ENCODE measurements around the gene SERPINA1. TPM values are rescaled to one million over a fixed set of nuclear protein-coding genes. Genes with fewer than 3 reads are reported as not detected.

Gene SERPINA1
- total and polyA plus RNA-seq, 4 donors, result 120 to 1,798 (median 1,122) TPM

DNA sequence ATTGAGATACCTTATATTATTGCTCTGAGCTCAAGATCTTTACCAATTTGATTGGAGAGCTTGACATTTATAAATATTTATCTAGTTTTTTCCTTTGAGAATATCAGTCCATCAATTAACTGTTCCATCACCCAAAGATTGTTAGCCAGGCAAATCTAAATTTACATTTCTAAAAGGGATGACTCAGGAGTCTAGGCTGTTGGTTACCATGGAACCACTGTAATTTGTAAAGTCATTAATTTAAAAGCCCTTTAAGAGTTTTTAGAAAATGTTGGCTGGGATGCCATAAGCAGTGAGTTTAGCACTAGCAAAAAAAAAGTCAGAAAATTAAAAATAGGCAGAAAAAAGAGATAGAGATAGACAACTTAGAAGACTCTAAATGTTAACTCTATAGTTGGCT lies 19.5 kb upstream of the SERPINA1 start:
- no peaks in the 10 kb centered on the region for H3K36me3 ChIP-seq (ENCODE audit: control insufficient read depth in 4 of 4, insufficient read depth in 4 of 4, low read length in 4 of 4)
- TF ChIP-seq, protein P1, sequence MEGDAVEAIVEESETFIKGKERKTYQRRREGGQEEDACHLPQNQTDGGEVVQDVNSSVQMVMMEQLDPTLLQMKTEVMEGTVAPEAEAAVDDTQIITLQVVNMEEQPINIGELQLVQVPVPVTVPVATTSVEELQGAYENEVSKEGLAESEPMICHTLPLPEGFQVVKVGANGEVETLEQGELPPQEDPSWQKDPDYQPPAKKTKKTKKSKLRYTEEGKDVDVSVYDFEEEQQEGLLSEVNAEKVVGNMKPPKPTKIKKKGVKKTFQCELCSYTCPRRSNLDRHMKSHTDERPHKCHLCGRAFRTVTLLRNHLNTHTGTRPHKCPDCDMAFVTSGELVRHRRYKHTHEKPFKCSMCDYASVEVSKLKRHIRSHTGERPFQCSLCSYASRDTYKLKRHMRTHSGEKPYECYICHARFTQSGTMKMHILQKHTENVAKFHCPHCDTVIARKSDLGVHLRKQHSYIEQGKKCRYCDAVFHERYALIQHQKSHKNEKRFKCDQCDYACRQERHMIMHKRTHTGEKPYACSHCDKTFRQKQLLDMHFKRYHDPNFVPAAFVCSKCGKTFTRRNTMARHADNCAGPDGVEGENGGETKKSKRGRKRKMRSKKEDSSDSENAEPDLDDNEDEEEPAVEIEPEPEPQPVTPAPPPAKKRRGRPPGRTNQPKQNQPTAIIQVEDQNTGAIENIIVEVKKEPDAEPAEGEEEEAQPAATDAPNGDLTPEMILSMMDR (IDR thresholded peaks at IDR 0.05; ENCODE audit: control extremely low read depth, extremely low read depth), result no peak
- peaks cover 0 to 1% (median 0%) of the 10 kb centered on the region in 5 donors for H3K4me1 ChIP-seq (ENCODE audit: control insufficient read depth in 5 of 5, insufficient read depth in 5 of 5, low read length in 5 of 5)
- H3K27ac ChIP-seq (ENCODE audit: low read depth in 1 of 2, low read length in 1 of 2), result no peak overlapping the region
- peaks cover 0 to 9% (median 0%) of the 10 kb centered on the region in 4 donors for H3K9me3 ChIP-seq (ENCODE audit: control insufficient read depth in 4 of 4, insufficient read depth in 3 of 4, low read length in 3 of 4)
- no peaks in the 10 kb centered on the region for H3K27me3 ChIP-seq (ENCODE audit: control insufficient read depth in 3 of 3, insufficient read depth in 3 of 3, low read length in 2 of 3)
- no peak overlapping the region for H3K9ac ChIP-seq (ENCODE audit: insufficient read depth in 1 of 2, low read length in 2 of 2)
- no peak for DNase-seq
- ATAC-seq (ENCODE audit: insufficient read depth, low FRiP score), result no peak
- no peak overlapping the region for H3K4me3 ChIP-seq

DNA sequence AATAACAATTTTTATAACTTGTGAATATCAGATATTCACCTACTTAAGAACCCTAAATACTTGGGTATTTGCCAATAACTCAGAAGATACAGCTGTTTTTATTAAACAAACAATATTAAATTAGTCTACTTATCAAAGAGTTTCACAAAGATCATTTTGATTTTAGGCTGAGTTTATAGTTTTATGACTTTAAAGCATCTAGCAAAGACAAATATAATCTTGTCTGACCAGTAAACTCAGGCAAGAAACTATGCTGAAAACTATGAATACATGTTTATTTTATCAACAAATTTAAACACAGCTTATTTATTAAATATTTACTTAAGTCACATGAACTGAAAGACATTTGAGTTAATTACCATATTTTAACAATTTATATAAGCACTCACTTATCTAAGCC lies 18.5 kb upstream of the SERPINA1 start:
- H3K4me1 ChIP-seq (ENCODE audit: control insufficient read depth in 5 of 5, insufficient read depth in 5 of 5, low read length in 5 of 5), result peaks cover 0 to 1% (median 0%) of the 10 kb centered on the region in 5 donors
- no peaks in the 10 kb centered on the region for H3K27me3 ChIP-seq (ENCODE audit: control insufficient read depth in 3 of 3, insufficient read depth in 3 of 3, low read length in 2 of 3)
- no peak for ATAC-seq (ENCODE audit: insufficient read depth, low FRiP score)
- no peak overlapping the region for H3K4me3 ChIP-seq
- no peak for DNase-seq
- H3K36me3 ChIP-seq (ENCODE audit: control insufficient read depth in 4 of 4, insufficient read depth in 4 of 4, low read length in 4 of 4), result no peaks in the 10 kb centered on the region
- H3K27ac ChIP-seq (ENCODE audit: low read depth in 1 of 2, low read length in 1 of 2), result no peak overlapping the region
- peaks cover 0 to 9% (median 0%) of the 10 kb centered on the region in 4 donors for H3K9me3 ChIP-seq (ENCODE audit: control insufficient read depth in 4 of 4, insufficient read depth in 3 of 4, low read length in 3 of 4)
- no peak overlapping the region for H3K9ac ChIP-seq (ENCODE audit: insufficient read depth in 1 of 2, low read length in 2 of 2)
- TF ChIP-seq, protein P1 (IDR thresholded peaks at IDR 0.05; ENCODE audit: control extremely low read depth, extremely low read depth), result no peak

GRCh38 chr14:94405486-94405885 lies 17.1 kb upstream of the SERPINA1 start:
- H3K9ac ChIP-seq (ENCODE audit: insufficient read depth in 1 of 2, low read length in 2 of 2), result no peak overlapping the region
- DNase-seq (no peak), ATAC-seq (ENCODE audit: insufficient read depth, low FRiP score) (no peak)
- peaks cover 0 to 4% (median 0%) of the 10 kb centered on the region in 4 donors for H3K9me3 ChIP-seq (ENCODE audit: control insufficient read depth in 4 of 4, insufficient read depth in 3 of 4, low read length in 3 of 4)
- H3K27me3 ChIP-seq (ENCODE audit: control insufficient read depth in 3 of 3, insufficient read depth in 3 of 3, low read length in 2 of 3), result no peaks in the 10 kb centered on the region
- WGBS, 2 donors, result 80 to 94% methylated on average over 2 of the region's 2 CpGs
- TF ChIP-seq, protein P1 (IDR thresholded peaks at IDR 0.05; ENCODE audit: control extremely low read depth, extremely low read depth), result no peak
- no peaks in the 10 kb centered on the region for H3K36me3 ChIP-seq (ENCODE audit: control insufficient read depth in 4 of 4, insufficient read depth in 4 of 4, low read length in 4 of 4)
- H3K4me3 ChIP-seq, result no peak overlapping the region
- peaks cover 0 to 1% (median 0%) of the 10 kb centered on the region in 5 donors for H3K4me1 ChIP-seq (ENCODE audit: control insufficient read depth in 5 of 5, insufficient read depth in 5 of 5, low read length in 5 of 5)
- no peak overlapping the region for H3K27ac ChIP-seq (ENCODE audit: low read depth in 1 of 2, low read length in 1 of 2)

GRCh38 chr14:94404561-94404960 lies 16.2 kb upstream of the SERPINA1 start:
- ATAC-seq (ENCODE audit: insufficient read depth, low FRiP score), result no peak
- TF ChIP-seq, protein P1 (IDR thresholded peaks at IDR 0.05; ENCODE audit: control extremely low read depth, extremely low read depth), result no peak
- WGBS, 2 donors, result 83 to 91% methylated on average over 2 of the region's 2 CpGs

More at GRCh38 chr14:94404561-94404960, 16.2 kb upstream of the SERPINA1 start:
- Histone ChIP-seq H3K9ac (ENCODE audit: insufficient read depth in 1 of 2, low read length in 2 of 2) (no peak overlapping the region), H3K36me3 (ENCODE audit: control insufficient read depth in 4 of 4, insufficient read depth in 4 of 4, low read length in 4 of 4) (no peaks in the 10 kb centered on the region), H3K27ac (ENCODE audit: low read depth in 1 of 2, low read length in 1 of 2) (no peak overlapping the region), H3K9me3 (ENCODE audit: control insufficient read depth in 4 of 4, insufficient read depth in 3 of 4, low read length in 3 of 4) (peaks cover 0 to 4% (median 0%) of the 10 kb centered on the region in 4 donors), H3K27me3 (ENCODE audit: control insufficient read depth in 3 of 3, insufficient read depth in 3 of 3, low read length in 2 of 3) (no peaks in the 10 kb centered on the region), H3K4me3 (no peak overlapping the region), H3K4me1 (ENCODE audit: control insufficient read depth in 5 of 5, insufficient read depth in 5 of 5, low read length in 5 of 5) (peaks cover 0 to 5% (median 0%) of the 10 kb centered on the region in 5 donors)
- DNase-seq, result no peak
